GM12864 (cell line): ENCODE results near the gene TENM3.

Experiments used
- DNase-seq: peaks from one replicate; pipeline ENCODE4 v3.0.0-alpha.2; 2011; ENCODE audit warnings: low read depth
- H3K4me3 ChIP-seq: 2 replicates; pipeline ENCODE4 v1.5.1; 2011; ENCODE audit warnings: mild to moderate bottlenecking, low read depth, low read length, control low read depth
- TF ChIP-seq, protein P1 (sequence below): IDR thresholded peaks from 2 replicates; pipeline ENCODE4 v1.5.1; 2011; ENCODE audit warnings: low read depth, mild to moderate bottlenecking, moderate library complexity, low read length, control low read depth, inconsistent platforms; ENCODE audit errors: missing control alignments

Gene TENM3

GRCh38 chr4:182608525-182608924 lies 365.3 kb downstream of the TENM3 start:
- TF ChIP-seq, protein P1, sequence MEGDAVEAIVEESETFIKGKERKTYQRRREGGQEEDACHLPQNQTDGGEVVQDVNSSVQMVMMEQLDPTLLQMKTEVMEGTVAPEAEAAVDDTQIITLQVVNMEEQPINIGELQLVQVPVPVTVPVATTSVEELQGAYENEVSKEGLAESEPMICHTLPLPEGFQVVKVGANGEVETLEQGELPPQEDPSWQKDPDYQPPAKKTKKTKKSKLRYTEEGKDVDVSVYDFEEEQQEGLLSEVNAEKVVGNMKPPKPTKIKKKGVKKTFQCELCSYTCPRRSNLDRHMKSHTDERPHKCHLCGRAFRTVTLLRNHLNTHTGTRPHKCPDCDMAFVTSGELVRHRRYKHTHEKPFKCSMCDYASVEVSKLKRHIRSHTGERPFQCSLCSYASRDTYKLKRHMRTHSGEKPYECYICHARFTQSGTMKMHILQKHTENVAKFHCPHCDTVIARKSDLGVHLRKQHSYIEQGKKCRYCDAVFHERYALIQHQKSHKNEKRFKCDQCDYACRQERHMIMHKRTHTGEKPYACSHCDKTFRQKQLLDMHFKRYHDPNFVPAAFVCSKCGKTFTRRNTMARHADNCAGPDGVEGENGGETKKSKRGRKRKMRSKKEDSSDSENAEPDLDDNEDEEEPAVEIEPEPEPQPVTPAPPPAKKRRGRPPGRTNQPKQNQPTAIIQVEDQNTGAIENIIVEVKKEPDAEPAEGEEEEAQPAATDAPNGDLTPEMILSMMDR: no peak
- DNase-seq: no peak
- H3K4me3 ChIP-seq: no peak overlapping the region

- H3K4me3 ChIP-seq: no peak overlapping the region
- no peak for DNase-seq
- TF ChIP-seq, protein P1: no peak
Measured at GRCh38 chr4:182616476-182616875, 373.3 kb downstream of the TENM3 start.

DNA sequence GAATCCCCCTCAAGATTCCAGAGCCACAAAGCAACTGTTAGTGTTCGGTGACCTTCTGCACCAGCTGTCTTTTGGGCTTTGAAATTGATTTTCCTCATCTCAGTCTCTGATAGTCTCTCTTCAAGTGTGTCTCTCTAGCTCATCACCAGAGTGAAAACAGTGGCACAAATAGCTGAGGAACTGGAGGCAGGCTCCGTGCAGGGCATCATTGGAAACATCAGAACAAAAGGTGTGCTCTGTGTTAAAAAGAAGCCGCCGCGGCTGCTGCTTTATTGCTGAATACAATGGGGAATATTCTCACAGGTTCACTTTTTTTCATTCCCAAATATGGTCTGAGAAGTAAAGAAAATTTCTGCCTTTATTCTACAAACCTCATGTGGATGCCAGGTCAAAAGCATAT lies 376.5 kb downstream of the TENM3 start:
- DNase-seq: no peak
- TF ChIP-seq, protein P1: no peak
- H3K4me3 ChIP-seq: no peak overlapping the region

GRCh38 chr4:182620111-182620980 lies 377.1 kb downstream of the TENM3 start:
- no peak for DNase-seq
- TF ChIP-seq, protein P1: no peak
- no peak overlapping the region for H3K4me3 ChIP-seq

GRCh38 chr4:182624281-182624680 lies 381.1 kb downstream of the TENM3 start:
- TF ChIP-seq, protein P1: no peak
- DNase-seq: no peak
- no peak overlapping the region for H3K4me3 ChIP-seq

- no peak overlapping the region for H3K4me3 ChIP-seq
- no peak for DNase-seq
- TF ChIP-seq, protein P1: no peak
Measured at GRCh38 chr4:182625193-182625592, 382.0 kb downstream of the TENM3 start.

GRCh38 chr4:182627996-182628395 lies 384.8 kb downstream of the TENM3 start:
- no peak for DNase-seq
- TF ChIP-seq, protein P1: no peak
- no peak overlapping the region for H3K4me3 ChIP-seq
